ENCODE measurements around the gene PCP2.

The PCP2 gene

DNA sequence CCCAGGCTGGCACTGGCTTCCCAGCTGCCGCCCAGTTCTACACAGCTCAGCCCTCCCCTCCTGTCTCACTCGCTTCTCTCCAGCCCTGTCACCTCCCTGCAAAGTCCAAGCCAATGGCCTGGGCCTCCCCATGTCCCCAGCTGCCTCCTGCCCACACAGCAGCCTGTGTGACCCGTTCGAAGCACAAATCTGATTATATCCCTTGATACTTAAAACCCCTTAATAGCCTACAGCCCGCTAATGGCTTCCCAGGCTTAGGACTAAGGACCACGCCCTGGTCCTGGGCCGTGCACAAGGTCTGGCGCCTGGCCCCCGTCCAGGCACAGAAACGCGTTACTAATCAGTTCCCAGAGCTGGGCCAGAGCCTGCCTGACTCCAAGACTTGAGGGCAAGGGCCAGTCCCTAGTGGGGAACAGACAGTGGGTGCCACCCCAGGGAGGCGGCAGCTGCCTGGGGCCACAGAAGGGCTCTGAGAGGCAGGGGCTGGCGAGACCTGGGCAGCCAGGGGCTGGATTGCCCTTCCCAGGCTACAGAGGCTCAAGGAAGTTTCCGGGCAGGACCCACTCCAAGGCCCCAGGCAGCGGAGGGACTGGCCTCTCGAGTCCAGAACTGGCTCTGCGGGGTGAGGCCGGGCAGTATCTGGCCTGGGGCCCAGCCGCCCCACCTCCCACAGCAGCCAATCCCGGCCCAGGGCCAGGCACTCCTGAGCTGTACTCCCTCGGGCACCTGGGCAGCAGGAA lies 14.6 kb downstream of the PCP2 start:
- DNase-seq: no peak

DNA sequence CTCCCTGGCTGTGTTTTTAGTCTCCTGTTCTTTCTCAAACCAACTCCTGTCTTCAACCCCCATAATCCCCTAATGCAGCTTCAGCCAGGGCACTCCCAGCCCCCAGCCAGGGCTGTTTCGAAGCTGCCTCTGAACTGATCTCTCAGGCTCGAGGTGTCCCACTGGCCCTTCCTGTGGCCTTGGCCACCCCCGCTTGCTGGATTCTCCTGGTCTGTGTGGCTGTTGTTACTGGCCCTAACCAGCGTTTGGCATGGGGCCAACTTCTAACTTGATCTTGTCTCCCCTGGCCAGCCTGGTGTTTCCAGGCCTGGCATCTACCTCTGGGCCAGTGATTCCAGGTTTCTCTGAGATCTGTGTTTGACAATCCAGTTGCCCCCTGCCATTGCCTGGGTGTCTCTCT lies 15.2 kb downstream of the PCP2 start:
- DNase-seq: no peak

DNA sequence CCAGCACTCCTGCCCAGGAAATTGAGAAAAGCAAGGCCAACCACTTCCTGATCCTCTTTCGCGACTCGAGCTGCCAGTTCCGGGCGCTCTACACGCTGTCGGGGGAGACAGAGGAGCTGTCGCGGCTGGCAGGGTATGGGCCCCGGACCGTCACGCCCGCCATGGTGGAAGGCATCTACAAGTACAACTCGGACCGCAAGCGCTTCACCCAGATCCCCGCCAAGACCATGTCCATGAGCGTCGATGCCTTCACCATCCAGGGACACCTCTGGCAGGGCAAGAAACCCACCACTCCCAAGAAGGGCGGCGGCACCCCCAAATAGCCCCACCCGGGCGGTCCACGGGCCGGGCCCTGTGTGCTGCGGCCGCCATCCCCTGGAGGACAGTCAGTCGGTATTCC lies 15.8 kb downstream of the PCP2 start:
- no peak for DNase-seq

DNA sequence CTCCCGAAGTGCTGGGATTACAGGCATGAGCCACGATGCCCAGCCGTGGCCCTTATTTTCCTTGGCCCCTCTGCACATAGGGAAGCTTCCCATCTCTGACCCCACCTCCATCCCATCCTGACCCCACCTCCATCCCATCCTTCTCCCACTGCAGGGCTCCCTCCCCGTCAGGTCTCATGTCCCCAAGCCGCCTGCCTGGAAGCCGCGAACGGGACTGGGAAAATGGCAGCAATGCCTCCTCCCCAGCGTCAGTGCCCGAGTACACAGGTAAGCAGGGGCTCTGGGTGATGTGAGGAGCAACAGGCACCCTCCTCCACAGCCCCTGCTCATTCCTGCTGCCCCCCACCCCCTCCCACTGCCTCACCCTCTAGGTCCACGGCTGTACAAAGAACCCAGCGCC lies 16.3 kb downstream of the PCP2 start:
- no peak for DNase-seq

DNA sequence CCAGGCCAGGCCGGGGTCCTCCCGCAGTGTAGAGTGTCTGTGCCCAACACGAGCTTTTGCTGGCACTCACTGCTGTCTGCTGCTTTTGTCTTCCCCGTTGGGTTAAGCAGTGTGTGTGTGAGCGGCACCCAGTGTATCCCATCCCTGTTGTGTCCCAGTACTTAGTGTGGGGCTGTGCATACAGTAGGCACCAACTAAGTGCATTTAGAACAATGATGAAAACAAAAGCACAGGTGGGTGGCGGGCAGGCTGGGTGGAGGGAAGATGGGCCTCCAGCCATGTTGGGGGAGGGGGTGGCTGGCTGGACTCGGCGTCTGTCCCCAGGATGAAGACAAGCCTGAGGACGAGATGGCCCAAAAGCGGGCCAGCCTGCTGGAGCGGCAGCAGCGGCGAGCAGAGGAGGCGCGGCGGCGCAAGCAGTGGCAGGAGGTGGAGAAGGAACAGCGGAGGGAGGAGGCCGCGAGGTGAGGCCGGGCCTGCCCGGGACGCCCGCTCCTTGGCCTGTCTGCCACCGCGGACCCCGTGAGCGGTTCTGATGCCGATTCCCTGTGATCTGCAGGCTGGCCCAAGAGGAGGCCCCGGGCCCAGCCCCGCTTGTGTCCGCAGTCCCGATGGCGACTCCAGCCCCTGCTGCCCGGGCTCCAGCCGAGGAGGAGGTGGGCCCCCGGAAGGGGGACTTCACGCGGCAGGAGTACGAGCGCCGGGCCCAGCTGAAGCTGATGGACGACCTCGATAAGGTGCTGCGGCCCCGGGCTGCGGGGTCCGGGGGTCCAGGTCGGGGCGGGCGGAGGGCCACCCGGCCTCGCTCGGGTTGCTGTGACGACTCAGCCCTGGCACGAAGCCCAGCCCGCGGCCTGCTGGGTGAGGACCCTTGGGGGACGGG lies 18.4 kb downstream of the PCP2 start:
- no peak for DNase-seq

DNA sequence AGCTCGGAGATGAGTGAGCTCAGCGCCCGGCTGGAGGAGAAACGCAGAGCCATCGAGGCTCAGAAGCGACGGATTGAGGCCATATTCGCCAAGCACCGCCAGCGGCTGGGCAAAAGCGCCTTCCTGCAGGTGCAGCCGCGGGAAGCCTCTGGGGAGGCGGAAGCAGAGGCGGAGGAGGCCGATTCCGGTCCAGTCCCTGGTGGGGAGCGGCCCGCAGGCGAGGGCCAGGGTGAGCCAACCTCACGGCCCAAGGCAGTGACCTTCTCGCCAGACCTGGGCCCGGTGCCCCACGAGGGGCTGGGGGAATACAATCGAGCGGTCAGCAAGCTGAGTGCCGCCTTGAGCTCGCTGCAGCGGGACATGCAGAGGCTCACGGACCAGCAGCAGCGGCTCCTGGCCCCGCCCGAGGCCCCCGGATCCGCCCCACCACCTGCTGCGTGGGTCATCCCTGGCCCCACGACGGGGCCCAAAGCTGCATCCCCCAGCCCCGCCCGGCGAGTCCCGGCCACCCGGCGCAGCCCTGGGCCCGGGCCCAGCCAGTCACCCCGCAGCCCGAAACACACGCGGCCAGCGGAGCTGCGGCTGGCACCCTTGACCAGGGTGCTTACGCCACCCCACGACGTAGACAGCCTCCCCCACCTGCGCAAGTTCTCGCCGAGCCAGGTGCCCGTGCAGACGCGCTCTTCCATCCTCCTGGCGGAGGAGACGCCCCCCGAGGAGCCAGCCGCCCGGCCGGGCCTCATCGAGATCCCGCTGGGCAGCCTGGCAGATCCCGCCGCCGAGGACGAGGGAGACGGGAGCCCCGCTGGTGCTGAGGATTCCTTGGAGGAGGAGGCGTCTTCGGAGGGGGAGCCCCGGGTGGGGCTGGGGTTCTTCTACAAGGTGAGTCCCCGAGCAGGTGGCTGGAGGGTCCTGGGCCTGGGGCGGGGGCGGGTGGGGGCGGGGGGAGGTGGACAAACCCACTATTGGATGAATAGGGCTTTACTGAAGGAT lies 20.9 kb downstream of the PCP2 start:
- DNase-seq: no peak

DNA sequence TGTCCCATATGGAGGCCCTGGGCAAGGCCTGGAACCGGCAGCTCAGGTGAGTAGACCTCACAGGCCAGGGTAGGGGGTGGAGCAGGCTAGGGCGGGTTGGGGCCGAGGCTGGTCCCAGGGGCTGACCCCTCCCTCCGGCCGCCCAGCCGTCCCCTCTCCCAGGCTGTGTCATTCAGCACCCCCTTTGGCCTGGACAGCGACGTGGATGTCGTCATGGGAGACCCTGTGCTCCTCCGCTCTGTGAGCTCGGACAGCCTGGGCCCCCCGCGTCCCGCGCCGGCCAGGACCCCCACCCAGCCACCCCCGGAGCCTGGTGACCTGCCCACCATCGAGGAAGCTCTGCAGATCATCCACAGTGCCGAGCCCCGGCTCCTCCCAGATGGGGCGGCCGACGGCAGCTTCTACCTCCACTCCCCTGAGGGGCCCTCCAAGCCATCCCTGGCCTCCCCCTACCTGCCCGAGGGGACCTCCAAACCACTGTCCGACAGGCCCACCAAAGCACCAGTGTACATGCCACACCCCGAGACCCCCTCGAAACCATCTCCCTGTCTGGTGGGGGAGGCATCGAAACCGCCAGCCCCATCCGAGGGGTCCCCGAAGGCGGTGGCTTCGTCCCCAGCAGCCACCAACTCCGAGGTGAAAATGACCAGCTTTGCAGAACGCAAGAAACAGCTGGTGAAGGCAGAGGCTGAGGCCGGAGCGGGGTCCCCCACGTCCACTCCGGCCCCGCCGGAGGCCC lies 21.8 kb downstream of the PCP2 start:
- DNase-seq: no peak

DNA sequence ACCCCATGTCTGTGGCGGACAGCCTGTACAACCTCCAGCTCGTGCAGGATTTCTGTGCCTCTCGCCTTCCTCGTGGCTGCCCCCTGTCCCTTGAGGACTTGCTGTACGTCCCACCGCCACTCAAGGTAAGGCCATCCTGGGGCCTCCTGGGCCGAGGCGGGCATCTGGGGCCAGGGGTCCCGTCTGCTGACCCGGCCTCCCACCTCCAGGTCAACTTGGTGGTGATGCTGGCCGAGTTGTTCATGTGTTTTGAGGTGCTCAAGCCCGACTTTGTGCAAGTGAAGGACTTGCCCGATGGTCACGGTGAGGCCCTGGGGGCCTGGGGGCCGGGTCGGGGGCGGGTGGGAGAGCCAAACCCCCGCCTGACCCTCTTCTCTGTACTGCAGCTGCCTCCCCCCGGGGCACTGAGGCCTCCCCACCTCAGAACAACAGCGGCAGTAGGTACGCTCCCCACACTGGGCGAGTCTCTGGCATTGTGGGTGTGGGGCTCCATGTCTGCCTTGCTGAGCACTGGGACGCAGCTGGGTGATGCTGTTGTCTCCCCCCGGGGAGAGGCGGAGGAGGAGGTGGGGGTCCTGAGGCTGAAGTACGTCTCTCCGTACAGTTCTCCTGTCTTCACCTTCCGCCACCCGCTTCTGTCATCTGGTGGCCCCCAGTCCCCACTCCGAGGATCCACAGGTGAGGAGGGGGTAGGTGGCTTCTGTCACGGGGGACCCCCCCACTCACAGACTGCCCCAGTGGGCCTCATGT lies 22.9 kb downstream of the PCP2 start:
- DNase-seq: no peak

DNA sequence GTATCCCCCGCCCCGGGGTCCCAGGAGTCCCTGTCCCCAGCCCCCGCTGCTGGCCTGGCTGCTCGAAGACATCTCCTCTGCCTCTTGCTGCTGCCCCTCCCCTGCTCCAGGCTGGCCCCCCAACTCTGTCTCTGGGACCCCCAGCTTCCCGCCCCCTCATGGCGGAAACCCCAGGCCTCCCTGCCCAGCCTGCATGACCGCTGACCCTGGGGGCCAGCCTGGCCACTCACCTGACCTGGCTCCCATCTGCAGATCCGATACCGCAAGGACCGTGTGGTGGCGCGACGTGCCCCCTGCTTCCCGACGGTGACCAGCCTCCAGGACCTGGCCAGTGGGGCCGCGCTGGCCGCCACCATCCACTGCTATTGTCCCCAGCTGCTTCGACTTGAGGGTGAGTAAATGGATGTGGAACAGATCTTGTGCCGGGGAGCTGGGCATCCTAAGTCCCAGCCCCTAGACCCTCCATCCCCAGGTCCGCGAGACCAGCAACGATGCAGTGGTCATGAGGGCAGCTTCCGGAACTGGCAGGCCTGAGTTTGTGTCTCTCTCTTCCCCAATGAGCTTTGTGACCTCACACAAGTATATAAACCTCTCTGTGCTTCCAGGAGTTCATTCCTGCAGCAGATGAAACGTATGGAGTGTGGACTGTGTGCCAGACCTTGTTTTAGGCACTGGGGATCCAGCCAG lies 25.5 kb downstream of the PCP2 start:
- DNase-seq: no peak

DNA sequence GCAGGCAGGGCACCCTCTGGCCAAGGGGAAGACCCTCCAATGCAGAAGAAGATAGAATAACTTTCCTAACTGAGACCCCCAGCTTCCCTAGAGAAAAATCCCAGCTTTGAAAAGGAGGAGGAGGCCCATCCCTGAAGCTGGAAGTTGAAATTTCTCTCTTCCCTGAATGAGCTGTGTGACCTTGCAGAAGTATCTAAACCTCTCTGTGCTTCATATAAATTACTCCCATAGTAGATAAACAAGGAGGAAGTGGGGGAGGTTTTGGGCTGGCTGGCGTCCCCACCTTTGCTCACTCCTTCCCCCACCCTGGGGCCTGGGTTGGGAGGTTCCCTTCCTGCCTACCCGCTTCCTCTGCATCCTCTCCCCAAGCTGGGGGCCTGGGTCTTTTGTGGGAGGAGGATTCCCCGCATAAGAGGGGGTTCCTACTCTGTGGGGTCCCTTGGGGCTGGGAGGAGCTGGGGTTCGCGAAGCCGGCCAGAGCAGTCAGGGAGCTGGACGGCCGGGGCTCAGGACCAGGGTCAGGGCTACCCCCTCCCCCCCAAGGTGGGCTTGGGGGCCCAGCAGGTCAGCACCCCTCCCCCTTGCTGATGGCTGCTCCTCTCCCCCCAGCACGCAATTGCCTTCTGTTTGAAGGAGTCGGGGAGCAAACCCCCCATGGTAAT lies 26.2 kb downstream of the PCP2 start:
- no peak for DNase-seq

DNA sequence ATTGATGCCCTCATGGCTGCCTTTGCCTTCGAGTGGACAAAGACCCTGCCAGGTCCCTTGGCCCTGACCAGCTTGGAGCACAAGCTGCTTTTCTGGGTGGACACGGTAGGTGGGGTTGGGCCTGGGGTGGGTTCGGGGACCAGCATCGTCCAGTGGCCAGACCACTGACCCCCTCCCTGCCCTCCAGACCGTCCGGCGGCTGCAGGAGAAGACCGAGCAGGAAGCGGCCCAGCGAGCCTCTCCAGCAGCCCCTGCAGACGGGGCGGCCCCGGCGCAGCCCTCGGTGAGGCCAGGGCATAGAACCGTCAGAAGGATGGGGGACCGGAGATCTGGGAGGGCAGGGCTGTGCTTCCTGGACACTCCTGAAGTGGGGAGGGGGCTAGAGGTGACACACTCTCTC lies 27.2 kb downstream of the PCP2 start:
- no peak for DNase-seq

DNA sequence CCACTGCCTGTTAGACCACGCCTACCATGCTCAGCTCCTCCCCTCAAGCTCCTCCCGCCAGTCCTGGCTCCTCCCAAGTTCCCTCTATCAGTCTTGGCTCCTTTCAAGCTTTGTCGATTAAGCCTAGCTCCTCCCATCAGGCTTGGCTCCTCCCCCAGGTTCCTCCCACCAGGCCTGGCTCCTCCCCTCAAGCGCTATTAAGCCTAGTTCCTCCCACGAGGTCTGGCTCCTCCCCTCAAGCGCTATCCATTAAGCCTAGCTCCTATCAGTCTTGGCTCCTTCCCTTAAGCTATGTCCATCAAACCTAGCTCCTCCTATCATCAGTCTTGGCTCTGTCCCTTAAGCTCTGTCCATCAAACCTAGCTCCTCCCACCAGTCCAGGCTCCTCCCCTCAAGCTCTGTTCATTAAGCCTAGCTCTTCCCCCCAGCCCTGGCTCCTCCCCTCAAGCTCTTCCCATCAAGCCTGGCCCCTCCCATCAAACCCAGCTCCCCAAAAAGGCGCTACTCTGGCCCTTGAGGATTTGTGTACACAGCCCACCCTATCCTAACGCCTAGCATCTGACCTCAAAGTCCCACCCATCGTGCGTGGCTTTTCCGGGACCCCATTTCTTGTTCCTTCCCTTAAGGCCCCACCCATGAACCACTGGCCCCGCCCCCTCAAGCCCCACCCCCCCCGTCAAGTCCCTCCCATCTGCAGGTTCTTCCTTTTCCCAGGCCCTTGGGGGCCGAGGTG lies 27.9 kb downstream of the PCP2 start:
- no peak for DNase-seq

DNA sequence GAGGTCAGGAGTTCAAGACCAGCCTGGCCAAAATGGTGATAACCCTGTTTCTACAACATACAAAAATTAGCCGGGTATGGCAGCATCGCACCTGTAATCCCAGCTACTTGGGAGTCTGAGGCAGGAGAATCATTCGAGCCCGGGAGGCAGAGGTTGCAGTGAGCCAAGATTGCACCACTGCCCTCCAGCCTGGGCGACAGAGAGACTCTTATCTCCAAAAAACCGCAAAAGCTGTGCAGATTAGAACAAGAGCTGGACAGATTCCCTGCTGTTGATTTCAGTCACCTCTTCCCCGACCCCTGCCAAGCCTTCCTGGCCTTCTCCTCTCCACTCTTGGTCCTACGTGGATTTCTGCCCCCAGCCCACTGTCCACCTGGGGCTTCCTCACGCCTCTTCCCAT lies 29.6 kb downstream of the PCP2 start:
- no peak for DNase-seq

DNA sequence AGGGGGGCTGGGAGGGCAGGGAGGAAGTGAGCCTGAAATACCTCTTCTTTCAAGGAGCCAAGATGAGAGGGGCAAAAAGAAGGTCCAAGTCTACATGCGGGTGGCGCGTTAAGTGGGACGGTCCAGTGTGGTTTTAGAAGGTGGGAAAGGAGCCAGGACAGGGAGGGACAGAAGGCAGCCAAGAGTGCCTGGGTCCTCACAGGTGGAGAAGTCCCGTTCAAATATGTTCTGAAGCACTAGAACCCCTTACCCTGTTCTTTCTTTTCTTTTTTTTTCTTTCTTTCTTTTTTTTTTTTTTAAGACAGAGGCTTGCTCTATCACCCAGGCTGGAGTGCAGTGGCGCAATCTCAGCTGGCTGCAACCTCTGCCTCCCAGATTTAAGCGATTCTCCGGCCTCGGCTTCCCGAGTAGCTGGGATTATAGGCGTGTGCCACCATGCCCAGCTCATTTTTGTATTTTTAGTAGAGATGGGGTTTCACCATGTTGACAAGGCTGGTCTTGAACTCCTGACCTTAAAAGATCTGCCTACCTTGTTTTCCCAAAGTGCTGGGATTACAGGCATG lies 30.5 kb downstream of the PCP2 start:
- no peak for DNase-seq

DNA sequence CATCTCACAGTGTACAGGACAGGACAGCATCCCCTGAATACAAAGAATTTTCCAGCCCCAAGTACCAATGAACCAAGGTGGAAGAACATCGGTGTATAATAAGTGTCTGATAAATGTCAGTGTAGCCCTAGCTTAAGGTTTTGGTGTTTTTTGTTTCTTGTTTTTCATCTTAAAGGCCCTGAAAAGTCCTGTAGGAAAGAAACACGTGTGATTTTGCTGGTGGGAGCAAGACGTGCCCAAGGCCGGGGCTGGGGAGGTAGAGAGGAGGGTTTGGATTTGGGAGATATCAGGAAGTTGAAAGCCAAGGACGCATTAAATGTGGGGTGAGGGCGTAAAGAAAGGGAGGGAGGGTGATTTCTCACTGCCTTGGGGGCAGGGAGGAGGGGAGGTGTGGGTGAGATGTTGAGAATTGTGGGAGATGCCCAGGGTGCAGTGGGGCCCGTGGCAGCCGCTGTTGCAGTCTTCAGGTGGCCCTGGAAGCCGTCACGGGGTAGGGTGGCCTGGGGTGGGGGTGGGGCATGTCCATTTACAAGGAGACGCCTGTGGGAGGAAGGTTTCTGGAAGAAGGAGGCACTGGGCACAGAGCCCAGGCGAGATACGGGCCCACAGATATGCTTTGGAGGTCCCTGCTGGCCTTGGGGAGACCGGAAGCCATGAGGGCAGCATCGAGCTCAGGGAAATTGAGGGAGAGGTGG lies 31.1 kb downstream of the PCP2 start:
- DNase-seq: no peak

DNA sequence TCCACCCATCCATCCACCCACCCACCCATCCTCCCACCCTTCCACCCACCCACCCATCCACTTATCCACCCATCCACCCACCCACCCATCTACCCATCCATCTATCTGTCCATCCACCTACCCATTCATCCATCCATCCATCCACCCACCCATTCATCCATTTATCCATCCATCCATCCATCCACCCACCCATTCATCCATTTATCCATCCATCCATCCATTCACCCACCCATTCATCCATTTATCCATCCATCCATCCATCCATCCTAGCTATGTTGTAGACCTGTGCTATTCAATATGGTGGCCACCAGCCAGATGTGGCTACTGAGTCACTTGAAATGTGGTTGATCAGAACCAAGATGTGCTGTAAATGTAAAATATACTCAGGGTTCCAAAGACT lies 32.8 kb downstream of the PCP2 start:
- DNase-seq: no peak

DNA sequence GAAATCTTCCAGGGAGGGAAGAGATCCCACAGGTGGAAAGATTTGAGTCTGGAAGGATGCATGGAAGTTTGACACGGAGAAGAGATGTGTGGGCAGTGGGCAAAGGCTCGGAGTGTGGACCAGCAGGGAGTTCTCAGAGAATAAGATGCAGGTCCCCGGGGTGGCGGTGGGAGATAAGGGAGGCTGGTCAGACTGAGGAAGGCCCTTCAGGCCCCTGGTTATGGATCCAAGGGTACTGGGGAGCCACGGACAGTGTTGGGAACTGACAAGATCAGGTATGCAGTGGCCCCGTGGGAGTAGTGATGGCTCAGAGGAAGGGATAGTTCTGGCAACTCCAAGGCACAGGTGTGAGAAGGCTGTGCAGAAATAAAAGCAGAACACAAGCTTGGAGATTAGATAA lies 35.3 kb downstream of the PCP2 start:
- DNase-seq: no peak

DNA sequence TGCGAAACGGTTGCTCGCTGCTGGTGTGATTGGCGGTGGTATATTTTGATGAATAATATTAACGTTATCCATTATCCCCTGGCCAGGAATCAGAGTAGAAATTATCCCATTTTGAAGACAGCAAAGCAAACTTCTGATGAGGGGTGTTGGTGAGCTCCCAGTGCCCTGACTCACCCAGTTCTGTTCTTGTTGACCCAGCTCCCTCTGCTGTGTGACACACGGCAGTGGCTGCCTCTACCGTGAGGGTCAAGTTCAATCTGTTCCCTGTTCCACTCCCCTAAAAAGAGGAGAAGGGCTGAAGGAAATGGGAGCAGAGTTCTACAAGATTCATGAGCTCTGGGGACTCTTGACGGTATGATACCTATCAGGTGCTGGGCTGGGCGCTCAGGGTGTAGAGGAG lies 35.8 kb downstream of the PCP2 start:
- no peak for DNase-seq

All from stimulated activated CD4-positive, alpha-beta T cell treated with anti-CD3 and anti-CD28 coated beads, Interleukin-4, amount 100 ng/mL, for 4 hours (primary cell).